Caco-2 (cell line): Measurements from ENCODE around the gene PLEKHG2. TPM values are rescaled to one million over a fixed set of nuclear protein-coding genes. Genes with fewer than 3 reads are reported as not detected.

Source experiments
- BruUV-seq: library from RNA; stranded (reverse); fragments of 400-500 nt; replicated peaks from 2 replicates; lab custom pipeline; 2021; lab: Mats Ljungman, UMichigan
- CTCF ChIA-PET: fragments of 300-600 bp; sonication (Branson Sonifier 250); formaldehyde crosslinking; loops from one replicate; lab custom pipeline; 2022; ENCODE audit warnings: antibody characterized with exemption; lab: Charles Lee
- POLR2A ChIA-PET: fragments of 300-600 bp; sonication (Branson Sonifier 250); formaldehyde crosslinking; loops from one replicate; lab custom pipeline; 2022; ENCODE audit warnings: antibody characterized with exemption; lab: Charles Lee
- DNase-seq, 2 experiments: peaks; one replicate each; pipeline versions ENCODE4 v3.0.0 to v3.0.0-alpha.2; 2020 to 2022
- H3K27me3 ChIP-seq: replicated peaks from 2 replicates; pipeline ENCODE4 v1.6.0; 2011; ENCODE audit warnings: low read length; ENCODE audit not compliant: control insufficient read depth, insufficient read depth
- H3K36me3 ChIP-seq: 2 replicates; pipeline ENCODE4 v1.5.1; 2011; ENCODE audit warnings: low read length; ENCODE audit not compliant: control insufficient read depth, insufficient read depth
- H3K4me1 ChIP-seq: fragments of 250-450 bp; sonication (Bioruptor Pico); 2 replicates; pipeline ENCODE4 v1.5.1; 2020; ENCODE audit warnings: mild to moderate bottlenecking
- H3K4me3 ChIP-seq: 2 replicates; pipeline ENCODE4 v1.5.1; 2011; ENCODE audit warnings: low read depth, mild to moderate bottlenecking, control low read depth, low read length
- H3K9me3 ChIP-seq: fragments of 250-450 bp; sonication (Bioruptor Pico); 2 replicates; pipeline ENCODE4 v1.5.1; 2020; ENCODE audit warnings: mild to moderate bottlenecking, moderate library complexity
- H3K27ac Mint-ChIP-seq: one replicate; pipeline ENCODE4 v1.8.0; 2022; ENCODE audit warnings: mixed read lengths; ENCODE audit not compliant: unreplicated experiment
- H3K27me3 Mint-ChIP-seq: one replicate; pipeline ENCODE4 v1.8.0; 2022; ENCODE audit warnings: mixed read lengths; ENCODE audit not compliant: insufficient read depth, unreplicated experiment
- H3K36me3 Mint-ChIP-seq: one replicate; pipeline ENCODE4 v1.8.0; 2022; ENCODE audit warnings: mild to moderate bottlenecking, mixed read lengths; ENCODE audit not compliant: insufficient read depth, unreplicated experiment
- H3K4me1 Mint-ChIP-seq: one replicate; pipeline ENCODE4 v1.8.0; 2022; ENCODE audit warnings: low read depth, mixed read lengths; ENCODE audit not compliant: unreplicated experiment
- H3K4me3 Mint-ChIP-seq: one replicate; pipeline ENCODE4 v1.8.0; 2022; ENCODE audit warnings: mild to moderate bottlenecking, moderate library complexity, mixed read lengths; ENCODE audit not compliant: unreplicated experiment
- H3K9me3 Mint-ChIP-seq: one replicate; pipeline ENCODE4 v1.8.0; 2022; ENCODE audit warnings: mixed read lengths; ENCODE audit not compliant: unreplicated experiment
- intact Hi-C: fragments of 100-400 bp; cut with micrococcal nuclease; formaldehyde crosslinking; loops from one replicate; pipeline ENCODE4 v1.10.0; 2022; ENCODE audit not compliant: unreplicated experiment
- total RNA-seq: library from RNA; stranded (reverse); gene quantifications from 2 replicates; pipeline ENCODE4 v1.2.3, GENCODE V29; 2022
- TF ChIP-seq, protein P1 (sequence below), 2 experiments: fragments of 200-600 bp in 1 of 2; IDR thresholded peaks; 1 replicate in 1 of 2; 2 replicates in 1 of 2; pipeline versions ENCODE4 v1.5.1 to v1.8.0; 2011 to 2022; ENCODE audit warnings: antibody characterized with exemption in 1 of 2, control low read depth in 1 of 2, inconsistent platforms in 1 of 2, low read depth in 1 of 2, low read length in 1 of 2, mild to moderate bottlenecking in 1 of 2, moderate library complexity in 1 of 2; ENCODE audit not compliant: insufficient read depth in 1 of 2, severe bottlenecking in 1 of 2, unreplicated experiment in 1 of 2

PLEKHG2 gene
- total RNA-seq, 1 experiment from 2014 or later: 49.8 TPM

DNA sequence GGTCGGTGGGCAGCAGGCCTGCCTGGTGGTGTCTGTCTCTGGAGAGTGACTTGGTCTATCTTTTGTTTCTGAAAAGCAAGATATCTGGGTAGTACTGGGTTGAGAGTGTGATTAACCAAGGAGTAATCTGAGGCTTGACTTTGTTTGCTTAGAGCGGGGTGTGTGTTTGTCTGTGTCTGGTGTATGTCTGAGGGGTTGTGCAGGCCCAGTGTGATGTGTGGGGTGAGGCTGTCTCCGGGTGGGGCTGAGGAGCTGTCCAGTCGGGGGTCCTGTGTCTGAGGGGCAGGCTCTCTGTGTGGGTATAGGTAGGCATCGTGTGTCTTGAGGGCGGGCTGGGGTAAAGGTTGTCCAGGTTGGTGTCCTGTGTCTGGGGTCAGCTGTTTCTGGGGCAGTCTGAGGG is 57.1 kb downstream of the PLEKHG2 start:
- Histone ChIP-seq H3K9me3 (no peaks in the 10 kb centered on the region), H3K36me3 (peaks cover 18% of the 10 kb centered on the region), H3K27me3 (no peaks in the 10 kb centered on the region), H3K4me3 (no peak overlapping the region), H3K4me1 (no peaks in the 10 kb centered on the region)
- TF ChIP-seq, protein P1, sequence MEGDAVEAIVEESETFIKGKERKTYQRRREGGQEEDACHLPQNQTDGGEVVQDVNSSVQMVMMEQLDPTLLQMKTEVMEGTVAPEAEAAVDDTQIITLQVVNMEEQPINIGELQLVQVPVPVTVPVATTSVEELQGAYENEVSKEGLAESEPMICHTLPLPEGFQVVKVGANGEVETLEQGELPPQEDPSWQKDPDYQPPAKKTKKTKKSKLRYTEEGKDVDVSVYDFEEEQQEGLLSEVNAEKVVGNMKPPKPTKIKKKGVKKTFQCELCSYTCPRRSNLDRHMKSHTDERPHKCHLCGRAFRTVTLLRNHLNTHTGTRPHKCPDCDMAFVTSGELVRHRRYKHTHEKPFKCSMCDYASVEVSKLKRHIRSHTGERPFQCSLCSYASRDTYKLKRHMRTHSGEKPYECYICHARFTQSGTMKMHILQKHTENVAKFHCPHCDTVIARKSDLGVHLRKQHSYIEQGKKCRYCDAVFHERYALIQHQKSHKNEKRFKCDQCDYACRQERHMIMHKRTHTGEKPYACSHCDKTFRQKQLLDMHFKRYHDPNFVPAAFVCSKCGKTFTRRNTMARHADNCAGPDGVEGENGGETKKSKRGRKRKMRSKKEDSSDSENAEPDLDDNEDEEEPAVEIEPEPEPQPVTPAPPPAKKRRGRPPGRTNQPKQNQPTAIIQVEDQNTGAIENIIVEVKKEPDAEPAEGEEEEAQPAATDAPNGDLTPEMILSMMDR (IDR thresholded peaks at IDR 0.05; ENCODE audit: insufficient read depth in 1 of 2, low read depth in 1 of 2, low read length in 1 of 2, severe bottlenecking in 1 of 2, unreplicated experiment in 1 of 2): no peak
- BruUV-seq: no TSS peak
- no peaks in the 10 kb centered on the region for H3K4me1 Mint-ChIP-seq
- no peaks in the 10 kb centered on the region for H3K27me3 Mint-ChIP-seq
- DNase-seq: no peak
- H3K36me3 Mint-ChIP-seq: peaks cover 91% of the 10 kb centered on the region
- no peak overlapping the region for H3K4me3 Mint-ChIP-seq
- no peak overlapping the region for H3K27ac Mint-ChIP-seq
- H3K9me3 Mint-ChIP-seq: no peaks in the 10 kb centered on the region
- ChIA-PET CTCF (no interaction called here), POLR2A (interaction anchor here (1.0 to 1.5 kb wide), 2 partner anchors 11 to 34 kb away, joined by 3 to 5 read pairs; partner anchors contain the start of genes RPS16 and TIMM50)
- intact Hi-C loops: no loop called here

DNA sequence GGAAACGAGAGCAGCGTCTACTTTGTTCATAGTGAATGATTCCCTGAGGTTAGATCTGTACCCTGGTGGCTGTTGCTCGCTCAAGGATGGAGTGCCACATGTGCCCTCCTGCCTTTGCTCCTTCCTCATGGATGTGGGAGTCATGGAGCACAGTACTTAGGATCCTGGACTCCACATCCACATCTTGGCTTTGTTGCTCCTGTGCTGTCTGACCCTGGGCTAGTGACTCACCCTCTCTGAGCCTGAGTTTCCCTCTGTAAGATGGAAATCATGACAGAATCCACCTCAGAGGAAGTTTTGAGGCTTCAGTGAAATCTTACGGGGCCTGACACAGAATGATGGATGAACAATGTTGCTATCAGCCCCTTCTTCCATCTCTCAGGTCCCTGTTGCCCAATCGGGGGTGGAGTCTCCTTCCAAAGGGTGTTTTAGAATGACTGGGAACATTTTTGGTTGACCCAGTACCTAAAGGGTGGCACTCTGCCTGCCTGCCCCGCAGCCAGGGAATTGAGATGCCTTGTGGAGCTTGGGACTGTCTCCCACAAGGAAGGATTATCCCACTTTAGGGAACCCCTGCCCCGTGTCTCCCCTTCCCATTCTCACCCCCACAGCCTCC is 58.4 kb downstream of the PLEKHG2 start:
- CTCF ChIA-PET: no interaction called here
- H3K9me3 ChIP-seq: no peaks in the 10 kb centered on the region
- no peaks in the 10 kb centered on the region for H3K27me3 ChIP-seq
- H3K9me3 Mint-ChIP-seq: no peaks in the 10 kb centered on the region
- H3K4me3 ChIP-seq: no peak overlapping the region
- no peak overlapping the region for H3K27ac Mint-ChIP-seq
- no peaks in the 10 kb centered on the region for H3K27me3 Mint-ChIP-seq
- TF ChIP-seq, protein P1 (IDR thresholded peaks at IDR 0.05; ENCODE audit: insufficient read depth in 1 of 2, low read depth in 1 of 2, low read length in 1 of 2, severe bottlenecking in 1 of 2, unreplicated experiment in 1 of 2): no peak
- intact Hi-C loops: no loop called here
- BruUV-seq: no TSS peak
- no peak for DNase-seq
- POLR2A ChIA-PET: no interaction called here
- no peak overlapping the region for H3K4me3 Mint-ChIP-seq
- peaks cover 17% of the 10 kb centered on the region for H3K36me3 ChIP-seq
- H3K4me1 Mint-ChIP-seq: no peaks in the 10 kb centered on the region
- peaks cover 91% of the 10 kb centered on the region for H3K36me3 Mint-ChIP-seq
- H3K4me1 ChIP-seq: no peaks in the 10 kb centered on the region

DNA sequence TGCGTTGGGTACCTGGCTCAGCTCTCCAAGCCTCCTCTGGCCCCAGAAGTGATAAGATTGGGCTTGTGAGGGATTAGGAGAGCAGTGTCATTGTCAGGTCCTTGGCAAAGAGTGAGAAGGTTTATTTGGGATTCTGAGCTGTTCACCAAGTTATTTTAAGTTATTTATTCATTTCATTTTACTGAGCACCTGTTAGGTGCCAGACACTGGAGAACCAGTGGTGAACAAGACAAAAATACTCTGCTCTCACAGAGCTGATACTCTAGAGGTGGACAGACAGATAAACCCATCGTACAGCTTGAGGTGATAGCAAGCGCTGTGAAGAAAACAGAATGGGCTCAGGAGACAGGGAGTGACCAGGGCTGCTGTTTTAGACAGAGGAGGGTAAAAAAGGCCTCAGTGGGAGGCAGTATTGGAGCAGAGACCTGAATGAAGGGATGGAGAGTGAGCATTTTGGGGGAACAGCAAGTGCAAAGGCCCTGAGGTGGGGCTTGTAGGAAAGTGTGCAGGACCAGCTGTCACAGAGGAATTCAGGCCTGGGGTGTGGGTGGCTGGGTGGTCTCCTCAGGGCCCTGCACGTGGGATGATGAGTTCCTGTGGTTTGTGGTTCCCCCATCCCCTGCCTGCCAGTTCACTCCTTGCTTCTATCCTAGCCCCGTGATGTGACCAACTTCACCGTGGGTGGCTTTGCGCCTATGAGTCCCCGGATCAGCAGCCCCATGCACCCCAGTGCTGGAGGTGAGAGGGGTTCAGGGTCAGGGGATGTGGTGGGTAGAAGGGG is 59.5 kb downstream of the PLEKHG2 start:
- no peaks in the 10 kb centered on the region for H3K9me3 Mint-ChIP-seq
- H3K27me3 ChIP-seq: no peaks in the 10 kb centered on the region
- DNase-seq: no peak
- H3K4me1 Mint-ChIP-seq: no peaks in the 10 kb centered on the region
- no peak overlapping the region for H3K4me3 ChIP-seq
- ChIA-PET POLR2A (no interaction called here), CTCF (no interaction called here)
- no TSS peak for BruUV-seq
- intact Hi-C loops: no loop called here
- no peaks in the 10 kb centered on the region for H3K27me3 Mint-ChIP-seq
- peaks cover 92% of the 10 kb centered on the region for H3K36me3 Mint-ChIP-seq
- H3K9me3 ChIP-seq: no peaks in the 10 kb centered on the region
- H3K36me3 ChIP-seq: peaks cover 21% of the 10 kb centered on the region
- H3K4me1 ChIP-seq: no peaks in the 10 kb centered on the region
- TF ChIP-seq, protein P1 (IDR thresholded peaks at IDR 0.05; ENCODE audit: insufficient read depth in 1 of 2, low read depth in 1 of 2, low read length in 1 of 2, severe bottlenecking in 1 of 2, unreplicated experiment in 1 of 2): no peak
- H3K4me3 Mint-ChIP-seq: no peak overlapping the region
- H3K27ac Mint-ChIP-seq: peak overlapping the region; percentile 17
